DMS79 treated with DMSO at 0.1 percent for 48 hours (cell line): ENCODE data around the gene ST8SIA3.
"Not testable (repeated sequence)": the region's sequence is repeated elsewhere in the genome, so short reads cannot be mapped to it uniquely, and the experiment has no call there.

Experiments
- DNase-seq: peaks from one replicate; lab custom pipeline; 2025; lab: John Stamatoyannopoulos, UW

Gene ST8SIA3

GRCh38 chr18:57366528-57367081 lies 14.2 kb downstream of the ST8SIA3 start:
- DNase-seq: no peak

GRCh38 chr18:57372444-57372843 lies 20.1 kb downstream of the ST8SIA3 start:
- DNase-seq: no peak

- no peak for DNase-seq
Observed at GRCh38 chr18:57373017-57373416, 20.7 kb downstream of the ST8SIA3 start.

GRCh38 chr18:57376503-57376902 lies 24.1 kb downstream of the ST8SIA3 start:
- DNase-seq: no peak

- DNase-seq: no peak
Observed at GRCh38 chr18:57389271-57389670, 36.9 kb downstream of the ST8SIA3 start.

GRCh38 chr18:57390044-57390443 lies 37.7 kb downstream of the ST8SIA3 start:
- DNase-seq: no peak

GRCh38 chr18:57394749-57395148 lies 42.4 kb downstream of the ST8SIA3 start:
- DNase-seq: not testable (repeated sequence)

GRCh38 chr18:57396831-57397230 lies 44.5 kb downstream of the ST8SIA3 start:
- DNase-seq: not testable (repeated sequence)

- no peak for DNase-seq
Observed at GRCh38 chr18:57397440-57398132, 45.2 kb downstream of the ST8SIA3 start.

- no peak for DNase-seq
Observed at GRCh38 chr18:57404345-57404744, 52.0 kb downstream of the ST8SIA3 start.

GRCh38 chr18:57409650-57410049 lies 57.3 kb downstream of the ST8SIA3 start:
- DNase-seq: no peak

GRCh38 chr18:57410749-57411148 lies 58.4 kb downstream of the ST8SIA3 start:
- DNase-seq: no peak

- DNase-seq: no peak
Observed at GRCh38 chr18:57416542-57416941, 64.2 kb downstream of the ST8SIA3 start.
